Lower leg skin (tissue), 4 donors: ENCODE results near the gene LIF. TPM values are rescaled to one million over a fixed set of nuclear protein-coding genes. Genes with fewer than 3 reads are reported as not detected.

Experiments used
- DNase-seq, 2 donors: peaks; one replicate each; pipeline ENCODE4 v3.0.0-alpha.2; 2019; ENCODE audit warnings: low spot score in 2 of 2
- H3K4me3 ChIP-seq: fragments of 200-600 bp; sonication (generic); 2 replicates; pipeline ENCODE4 v1.5.1; 2017; ENCODE audit warnings: mild to moderate bottlenecking, low read depth; ENCODE audit not compliant: poor library complexity, severe bottlenecking
- CTCF ChIP-seq, 3 donors: fragments of 450-650 bp; IDR thresholded peaks; one replicate each; pipeline ENCODE4 v1.5.1; 2016; ENCODE audit warnings: antibody characterized with exemption in 3 of 3, mild to moderate bottlenecking in 3 of 3, moderate library complexity in 2 of 3
- POLR2A ChIP-seq, 2 donors: fragments of 450-650 bp; IDR thresholded peaks; one replicate each; pipeline ENCODE4 v1.6.1; 2016 to 2017; ENCODE audit warnings: antibody characterized with exemption in 2 of 2, mild to moderate bottlenecking in 1 of 2, moderate library complexity in 1 of 2
- WGBS, 2 donors: methylation state at CpG; one replicate each; pipeline ENCODE4 v1.1.5; 2018; 5-methylcytosine and 5-hydroxymethylcytosine counted together
- intact Hi-C: fragments of 100-400 bp; cut with DNase I; formaldehyde crosslinking; loops from one replicate; pipeline ENCODE4 v1.15.0; 2023; ENCODE audit warnings: low total_unique reads
- total RNA-seq, 4 donors: library from RNA; depleted of rRNA; stranded (reverse); fragments of >200 nt; gene quantifications; one replicate each; pipeline ENCODE4 v1.1.0, GENCODE V29; 2016

LIF gene
- total RNA-seq, 4 donors from 2014 or later = 5.2 to 11.8 (median 7.0) TPM

GRCh38 chr22:30244066-30244465 lies 2.5 kb downstream of the LIF start:
- TF ChIP-seq CTCF (IDR thresholded peaks at IDR 0.05) (no peak), POLR2A (IDR thresholded peaks at IDR 0.05) (no peak)
- intact Hi-C loops = no loop called here
- DNase-seq = no peak
- WGBS, 2 donors = 92 to 93% methylated on average over 10 of the region's 10 CpGs
- no peak overlapping the region for H3K4me3 ChIP-seq

- 85 to 86% methylated on average over 18 to 22 of the region's 22 CpGs for WGBS, 2 donors
- intact Hi-C loops = no loop called here
Observed at GRCh38 chr22:30243661-30244060, 2.9 kb downstream of the LIF start.

GRCh38 chr22:30241576-30242371 lies 4.8 kb downstream of the LIF start:
- DNase-seq = no peak
- TF ChIP-seq CTCF (IDR thresholded peaks at IDR 0.05) (no peak), POLR2A (IDR thresholded peaks at IDR 0.05) (no peak)

More at GRCh38 chr22:30243661-30244060, 2.9 kb downstream of the LIF start:
- TF ChIP-seq CTCF (IDR thresholded peaks at IDR 0.05) = no peak
- no peak for TF ChIP-seq POLR2A (IDR thresholded peaks at IDR 0.05)
- DNase-seq = no peak
- no peak overlapping the region for H3K4me3 ChIP-seq

GRCh38 chr22:30240541-30241417 lies 5.8 kb downstream of the LIF start:
- WGBS, 2 donors = 75 to 78% methylated on average over 24 of the region's 24 CpGs

More at GRCh38 chr22:30241576-30242371, 4.8 kb downstream of the LIF start:
- no peak overlapping the region for H3K4me3 ChIP-seq
- intact Hi-C loops = no loop called here
- WGBS, 2 donors = 75 to 77% methylated on average over 11 to 13 of the region's 15 CpGs

More at GRCh38 chr22:30240541-30241417, 5.8 kb downstream of the LIF start:
- DNase-seq = no peak
- H3K4me3 ChIP-seq = no peak overlapping the region
- TF ChIP-seq POLR2A (IDR thresholded peaks at IDR 0.05) (no peak), CTCF (IDR thresholded peaks at IDR 0.05) (no peak)
- intact Hi-C loops = no loop called here
